Adipocyte (in vitro differentiated cells): Measurements from ENCODE around the gene RBM20.

Source experiments
- DNase-seq: peaks from one replicate; pipeline ENCODE4 v3.0.0-alpha.2; 2015; ENCODE audit warnings: low read depth
- H3K27me3 ChIP-seq: replicated peaks from 2 replicates; pipeline ENCODE4 v1.7.0; 2013; ENCODE audit warnings: mild to moderate bottlenecking, low read length, moderate library complexity; ENCODE audit not compliant: control insufficient read depth, insufficient read depth
- H3K36me3 ChIP-seq: 2 replicates; pipeline ENCODE4 v1.7.0; 2013; ENCODE audit warnings: low read length, mild to moderate bottlenecking, moderate library complexity; ENCODE audit not compliant: control insufficient read depth, insufficient read depth, severe bottlenecking
- H3K4me1 ChIP-seq: 2 replicates; pipeline ENCODE4 v1.7.0; 2013; ENCODE audit warnings: mild to moderate bottlenecking, low read length, moderate library complexity; ENCODE audit not compliant: control insufficient read depth, insufficient read depth
- H3K4me3 ChIP-seq: 2 replicates; pipeline ENCODE4 v1.7.0; 2013; ENCODE audit warnings: mild to moderate bottlenecking, low read length, moderate library complexity
- H3K9ac ChIP-seq: 2 replicates; pipeline ENCODE4 v1.7.0; 2013; ENCODE audit warnings: mild to moderate bottlenecking, low read length, moderate library complexity
- H3K9me3 ChIP-seq: 2 replicates; pipeline ENCODE4 v1.7.0; 2013; ENCODE audit warnings: mild to moderate bottlenecking, low read length, moderate library complexity; ENCODE audit not compliant: control insufficient read depth

Gene RBM20

DNA sequence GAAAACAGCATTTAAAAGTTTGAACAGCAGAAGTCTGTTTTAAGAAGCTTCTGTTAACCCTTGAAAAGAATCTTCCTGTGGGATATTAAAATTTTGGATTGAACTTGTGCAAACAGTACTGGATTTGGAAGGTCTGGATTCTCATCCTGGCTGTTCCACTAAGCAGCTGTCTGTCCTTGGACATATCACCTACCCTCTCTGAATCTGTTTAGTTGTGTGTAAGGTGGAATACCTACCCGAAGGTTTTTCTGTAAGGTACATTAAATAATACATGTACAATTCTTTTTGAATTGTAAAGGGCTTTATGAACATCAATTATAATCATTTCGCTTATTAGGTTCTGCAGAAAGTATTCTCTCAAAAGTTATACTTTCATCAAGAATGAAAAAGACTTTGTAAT, 229.8 kb downstream of the RBM20 start:
- Histone ChIP-seq H3K9ac (peak overlapping the region; percentile 93), H3K4me1 (peaks cover 33% of the 10 kb centered on the region), H3K4me3 (peak overlapping the region; percentile 84), H3K36me3 (peaks cover 30% of the 10 kb centered on the region), H3K9me3 (no peaks in the 10 kb centered on the region), H3K27me3 (no peaks in the 10 kb centered on the region)
- no peak for DNase-seq

DNA sequence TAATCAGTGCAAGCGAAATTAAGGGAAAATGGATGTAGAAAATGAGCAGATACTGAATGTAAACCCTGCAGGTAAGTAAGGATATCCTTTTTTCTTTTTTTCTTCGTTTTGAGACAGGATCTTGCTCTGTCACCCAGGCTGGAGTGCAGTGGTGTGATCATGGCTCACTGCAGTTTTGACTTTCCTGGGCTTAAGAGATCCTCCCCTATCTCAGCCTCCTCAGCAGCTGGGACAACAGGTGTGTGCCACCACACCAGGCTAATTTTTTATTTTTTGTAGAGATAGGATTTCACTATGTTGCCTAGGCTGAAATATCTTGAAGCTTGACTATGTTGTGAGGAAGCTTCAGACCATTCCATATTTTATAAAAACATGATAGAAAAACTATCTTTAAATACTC, 231.9 kb downstream of the RBM20 start:
- H3K4me1 ChIP-seq: peaks cover 24% of the 10 kb centered on the region

GRCh38 chr10:110876788-110877187, 232.7 kb downstream of the RBM20 start:
- H3K4me3 ChIP-seq: no peak overlapping the region
- peaks cover 23% of the 10 kb centered on the region for H3K4me1 ChIP-seq
- no peak overlapping the region for H3K9ac ChIP-seq
- no peaks in the 10 kb centered on the region for H3K27me3 ChIP-seq
- H3K36me3 ChIP-seq: peaks cover 57% of the 10 kb centered on the region
- no peak for DNase-seq
- no peaks in the 10 kb centered on the region for H3K9me3 ChIP-seq

More for the DNA sequence above, 231.9 kb downstream of the RBM20 start:
- no peak for DNase-seq
- H3K9ac ChIP-seq: no peak overlapping the region
- H3K9me3 ChIP-seq: no peaks in the 10 kb centered on the region
- no peaks in the 10 kb centered on the region for H3K27me3 ChIP-seq
- peaks cover 49% of the 10 kb centered on the region for H3K36me3 ChIP-seq
- H3K4me3 ChIP-seq: no peak overlapping the region

DNA sequence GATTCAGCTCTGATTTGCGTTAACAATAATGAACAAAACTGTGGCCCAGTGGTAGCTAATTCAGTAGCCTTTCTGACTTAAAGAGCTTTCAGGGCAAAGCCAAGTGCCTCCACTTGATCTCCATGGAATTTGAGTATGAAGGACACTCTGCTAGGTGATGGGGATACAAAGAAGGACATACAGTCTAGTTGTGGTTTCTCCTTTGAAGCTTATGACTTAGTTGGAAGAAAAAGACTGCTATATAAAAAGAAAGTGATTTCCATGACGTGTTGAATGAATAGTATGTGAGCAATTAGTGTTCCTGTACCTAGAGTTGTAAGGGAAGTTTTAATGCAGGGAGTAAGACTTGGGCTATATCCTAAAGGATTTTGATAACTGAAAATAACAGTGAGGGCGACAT, 235.9 kb downstream of the RBM20 start:
- H3K4me3 ChIP-seq: no peak overlapping the region
- no peaks in the 10 kb centered on the region for H3K27me3 ChIP-seq
- H3K4me1 ChIP-seq: peaks cover 18% of the 10 kb centered on the region
- H3K36me3 ChIP-seq: peaks cover 90% of the 10 kb centered on the region
- no peak for DNase-seq
- H3K9ac ChIP-seq: no peak overlapping the region
- no peaks in the 10 kb centered on the region for H3K9me3 ChIP-seq

DNA sequence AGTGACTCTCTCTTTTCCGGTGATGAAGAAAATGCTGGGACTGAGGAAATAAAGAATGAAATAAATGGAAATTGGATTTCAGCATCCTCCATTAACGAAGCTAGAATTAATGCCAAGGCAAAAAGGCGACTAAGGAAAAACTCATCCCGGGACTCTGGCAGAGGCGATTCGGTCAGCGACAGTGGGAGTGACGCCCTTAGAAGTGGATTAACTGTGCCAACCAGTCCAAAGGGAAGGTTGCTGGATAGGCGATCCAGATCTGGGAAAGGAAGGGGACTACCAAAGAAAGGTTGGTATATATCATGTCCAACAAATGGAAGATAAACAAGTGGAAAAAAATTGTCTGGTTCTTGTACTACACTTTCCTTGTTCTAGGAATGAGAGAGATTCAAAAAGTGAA, 237.1 kb downstream of the RBM20 start:
- Histone ChIP-seq H3K4me1 (peaks cover 7% of the 10 kb centered on the region), H3K36me3 (peaks cover 96% of the 10 kb centered on the region), H3K4me3 (no peak overlapping the region), H3K9ac (no peak overlapping the region), H3K27me3 (no peaks in the 10 kb centered on the region), H3K9me3 (no peaks in the 10 kb centered on the region)
- no peak for DNase-seq

GRCh38 chr10:110881905-110882304, 237.8 kb downstream of the RBM20 start:
- H3K4me3 ChIP-seq: no peak overlapping the region
- no peaks in the 10 kb centered on the region for H3K27me3 ChIP-seq
- H3K9me3 ChIP-seq: no peaks in the 10 kb centered on the region
- peaks cover 97% of the 10 kb centered on the region for H3K36me3 ChIP-seq
- H3K9ac ChIP-seq: no peak overlapping the region
- H3K4me1 ChIP-seq: peaks cover 7% of the 10 kb centered on the region
- no peak for DNase-seq

GRCh38 chr10:110883924-110884323, 239.8 kb downstream of the RBM20 start:
- Histone ChIP-seq H3K9ac (no peak overlapping the region), H3K27me3 (no peaks in the 10 kb centered on the region), H3K36me3 (peaks cover 96% of the 10 kb centered on the region), H3K4me1 (peaks cover 7% of the 10 kb centered on the region), H3K4me3 (no peak overlapping the region), H3K9me3 (no peaks in the 10 kb centered on the region)
- DNase-seq: no peak

DNA sequence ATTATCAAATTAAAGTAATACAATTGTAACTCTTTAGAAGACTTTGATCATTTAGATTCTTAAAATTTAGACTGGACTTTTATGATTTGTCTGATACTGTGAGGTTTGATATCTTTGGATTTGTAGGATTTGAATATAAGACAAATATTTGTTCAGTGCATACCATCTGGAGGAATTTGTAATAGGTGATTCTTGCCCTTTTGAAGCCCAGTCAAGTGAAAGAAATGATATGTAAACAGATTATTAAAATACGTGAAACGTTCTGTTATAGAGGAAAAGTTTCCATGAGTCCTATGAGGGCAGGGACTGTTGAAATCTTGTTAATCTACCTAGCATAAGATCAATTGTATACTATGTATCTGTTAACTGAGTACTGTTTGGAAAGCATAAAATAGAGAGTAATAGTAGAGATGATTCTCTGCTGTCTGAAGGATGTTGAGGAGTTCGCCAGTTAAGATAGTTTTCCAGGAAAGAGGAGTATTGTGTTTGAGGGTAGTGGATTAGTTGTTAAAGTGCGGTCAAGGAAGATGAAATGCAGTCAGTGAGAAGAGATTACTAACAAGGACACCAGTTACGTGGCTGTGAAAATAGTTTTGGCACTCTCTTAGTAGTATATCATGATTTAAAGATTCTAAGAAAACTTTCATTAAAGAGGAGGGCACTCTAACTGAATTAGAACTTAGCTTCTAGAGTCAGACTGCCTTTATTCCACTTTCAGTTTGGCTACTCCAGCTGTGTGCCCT, 242.0 kb downstream of the RBM20 start:
- Histone ChIP-seq H3K4me3 (no peak overlapping the region), H3K9me3 (no peaks in the 10 kb centered on the region), H3K27me3 (no peaks in the 10 kb centered on the region), H3K4me1 (peaks cover 15% of the 10 kb centered on the region), H3K36me3 (peaks cover 95% of the 10 kb centered on the region), H3K9ac (no peak overlapping the region)
- no peak for DNase-seq

DNA sequence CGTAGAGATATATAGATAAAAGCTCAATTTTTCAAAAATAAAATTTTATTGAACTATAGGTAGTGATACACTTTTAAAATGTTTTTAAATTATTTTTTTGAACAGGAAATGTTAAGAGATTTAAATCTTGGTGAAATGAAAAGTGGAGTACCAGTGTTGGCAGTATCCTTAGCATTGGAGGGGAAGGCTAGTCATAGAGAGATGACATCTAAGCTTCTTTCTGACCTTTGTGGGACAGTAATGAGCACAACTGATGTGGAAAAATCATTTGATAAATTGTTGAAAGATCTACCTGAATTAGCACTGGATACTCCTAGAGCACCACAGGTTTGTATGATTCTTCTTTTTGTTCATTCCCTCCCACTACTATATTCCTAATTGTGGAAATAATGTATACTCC, 243.4 kb downstream of the RBM20 start:
- H3K36me3 ChIP-seq: peaks cover 95% of the 10 kb centered on the region
- H3K27me3 ChIP-seq: no peaks in the 10 kb centered on the region
- DNase-seq: no peak

More for the DNA sequence above, 243.4 kb downstream of the RBM20 start:
- Histone ChIP-seq H3K9ac (no peak overlapping the region), H3K9me3 (no peaks in the 10 kb centered on the region), H3K4me3 (no peak overlapping the region), H3K4me1 (peaks cover 8% of the 10 kb centered on the region)
